Naive thymus-derived CD4-positive, alpha-beta T cell (primary cell): ENCODE measurements around the gene C11orf16. TPM values are rescaled to one million over a fixed set of nuclear protein-coding genes. Genes with fewer than 3 reads are reported as not detected.
"Not testable (repeated sequence)": the region's sequence is repeated elsewhere in the genome, so short reads cannot be mapped to it uniquely, and the experiment has no call there.

ENCODE experiments used
- ATAC-seq: fragments of 150-1000 bp; cut with Tn5 transposase; 2 replicates; pipeline ENCODE4 v1.10.0; 2021; ENCODE audit warnings: mild to moderate bottlenecking, moderate library complexity
- CTCF ChIA-PET: fragments of 350-600 bp; sonication (Branson Sonifier 250); formaldehyde crosslinking; loops from one replicate; lab custom pipeline; 2021; ENCODE audit warnings: antibody characterized with exemption; lab: Charles Lee
- POLR2A ChIA-PET: fragments of 350-600 bp; sonication (Branson Sonifier 250); formaldehyde crosslinking; loops from one replicate; lab custom pipeline; 2021; ENCODE audit warnings: antibody characterized with exemption, inconsistent platforms; lab: Charles Lee
- DNase-seq, 9 donors: peaks; one replicate each; pipeline versions ENCODE4 v3.0.0 to v3.0.0-alpha.2; 2020 to 2022; ENCODE audit warnings: mixed read lengths in 1 of 9
- H3K27ac ChIP-seq: one replicate; pipeline ENCODE4 v1.7.0; 2013; ENCODE audit warnings: mild to moderate bottlenecking, low read depth, low read length, moderate library complexity
- H3K27me3 ChIP-seq, 2 donors: one replicate each; pipeline ENCODE4 v1.7.0; 2013; ENCODE audit warnings: low read length in 2 of 2, mild to moderate bottlenecking in 2 of 2, moderate library complexity in 2 of 2; ENCODE audit not compliant: control insufficient read depth in 2 of 2, insufficient read depth in 2 of 2
- H3K36me3 ChIP-seq, 3 experiments: 1 replicate in 2 of 3; 2 replicates in 1 of 3; pipeline ENCODE4 v1.7.0; 2013; ENCODE audit warnings: low read length in 3 of 3, mild to moderate bottlenecking in 3 of 3, moderate library complexity in 1 of 3; ENCODE audit not compliant: insufficient read depth in 3 of 3, control insufficient read depth in 2 of 3
- H3K4me1 ChIP-seq, 2 donors: one replicate each; pipeline ENCODE4 v1.7.0; 2013; ENCODE audit warnings: low read length in 2 of 2, mild to moderate bottlenecking in 2 of 2, moderate library complexity in 1 of 2; ENCODE audit not compliant: control insufficient read depth in 2 of 2, insufficient read depth in 2 of 2
- H3K4me3 ChIP-seq: 2 replicates; pipeline ENCODE4 v1.7.0; 2013; ENCODE audit warnings: mild to moderate bottlenecking, low read length
- H3K9me3 ChIP-seq, 3 experiments: 1 replicate in 2 of 3; 2 replicates in 1 of 3; pipeline ENCODE4 v1.7.0; 2013; ENCODE audit warnings: low read length in 3 of 3; ENCODE audit not compliant: control insufficient read depth in 2 of 3
- H3K27ac Mint-ChIP-seq, 9 donors: one replicate each; pipeline ENCODE4 v1.8.0; 2020 to 2022; ENCODE audit warnings: mixed read lengths in 9 of 9, mild to moderate bottlenecking in 8 of 9, moderate library complexity in 5 of 9, inconsistent platforms in 2 of 9
- H3K27me3 Mint-ChIP-seq, 5 donors: one replicate each; pipeline ENCODE4 v1.8.0; 2021 to 2022; ENCODE audit warnings: mixed read lengths in 5 of 5, mild to moderate bottlenecking in 1 of 5
- H3K36me3 Mint-ChIP-seq, 5 donors: one replicate each; pipeline ENCODE4 v1.8.0; 2020 to 2022; ENCODE audit warnings: mixed read lengths in 5 of 5, mild to moderate bottlenecking in 3 of 5, inconsistent platforms in 1 of 5
- H3K4me1 Mint-ChIP-seq, 7 donors: one replicate each; pipeline ENCODE4 v1.8.0; 2020 to 2022; ENCODE audit warnings: mixed read lengths in 7 of 7, mild to moderate bottlenecking in 3 of 7, inconsistent platforms in 1 of 7
- H3K4me3 Mint-ChIP-seq, 10 donors: one replicate each; pipeline ENCODE4 v1.8.0; 2020 to 2022; ENCODE audit warnings: mild to moderate bottlenecking in 10 of 10, mixed read lengths in 10 of 10, moderate library complexity in 6 of 10, inconsistent platforms in 2 of 10
- H3K9me3 Mint-ChIP-seq, 11 donors: one replicate each; pipeline ENCODE4 v1.8.0; 2020 to 2022; ENCODE audit warnings: mixed read lengths in 11 of 11, mild to moderate bottlenecking in 4 of 11, inconsistent platforms in 1 of 11, moderate library complexity in 1 of 11
- intact Hi-C, 2 donors: fragments of 100-400 bp; cut with micrococcal nuclease; formaldehyde crosslinking; loops; one replicate each; pipeline ENCODE4 v1.15.1; 2023
- polyA plus RNA-seq, 2 donors: library from polyadenylated mRNA; unstranded; fragments of 300-500 nt; fragmentation: Illumina TruSeq; gene quantifications; one replicate each; pipeline ENCODE4 v1.2.3, GENCODE V29; 2021
- total RNA-seq, 6 experiments: library from RNA in 5 of 6; stranded (reverse) in 5 of 6; gene quantifications; 1 replicate in 5 of 6; 2 replicates in 1 of 6; pipeline ENCODE4 v1.2.3 and lab custom pipeline; 2021 to 2026

C11orf16 gene, protein sequence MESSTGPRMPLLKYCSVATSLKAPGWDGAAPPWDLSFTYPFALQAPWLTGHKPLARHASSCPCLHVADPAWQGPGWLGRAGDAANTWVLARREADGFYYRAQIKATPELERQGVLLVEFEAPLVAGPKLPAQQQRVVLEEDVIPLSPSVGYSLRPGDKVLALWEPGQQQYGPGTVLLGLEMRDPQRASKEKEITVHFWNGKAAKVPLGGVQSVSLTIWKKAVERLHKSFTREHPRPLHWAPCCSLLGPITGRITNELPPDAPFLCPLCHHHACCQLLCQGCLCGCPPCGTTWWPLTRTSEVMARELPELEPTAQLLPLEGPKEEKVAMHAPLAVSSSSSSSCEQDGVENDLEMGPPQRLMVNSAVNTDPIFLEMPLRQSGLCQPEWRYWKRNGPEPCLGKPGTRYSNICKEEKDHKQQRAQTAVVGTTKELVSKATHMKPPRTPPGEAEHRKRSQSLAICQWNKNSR
- total RNA-seq (not detected), polyA plus RNA-seq (not detected), total RNA-seq (lab: John Stamatoyannopoulos, UW) (not detected)

DNA sequence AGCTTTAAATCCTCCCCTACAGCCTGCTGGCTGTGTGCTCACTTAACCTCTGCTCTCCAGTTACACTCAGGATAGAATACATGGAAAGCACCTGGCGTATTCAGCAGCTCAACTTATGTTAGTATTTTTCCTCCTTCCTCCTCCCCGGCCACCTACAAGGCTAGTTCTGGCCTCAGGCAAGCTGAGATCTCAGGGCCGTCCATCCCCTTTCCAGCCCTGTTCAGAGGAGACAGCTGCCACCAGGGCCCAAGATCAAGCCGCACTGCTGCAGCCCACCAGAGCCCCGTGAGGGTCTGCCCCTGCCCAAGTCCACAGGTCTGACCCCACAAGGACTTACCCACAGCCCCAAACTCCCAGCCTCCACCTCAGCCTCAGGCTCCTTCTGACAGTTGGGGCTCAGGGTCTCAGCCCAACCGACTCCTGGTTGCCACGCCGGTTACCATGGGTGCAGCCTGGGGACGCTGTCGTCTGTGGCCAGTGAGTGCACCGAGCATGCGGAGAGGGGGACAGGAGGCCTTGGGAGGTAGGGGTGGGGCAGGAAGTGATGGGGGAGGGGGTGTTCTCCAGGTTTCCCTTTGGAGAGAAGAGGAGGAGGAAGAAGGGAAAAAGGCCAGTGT, at the start of gene C11orf16:
C11orf16 (minus strand) TSS at position 384 of the 617 bp plus-strand sequence. CDS start 639 bp downstream, outside the sequence.
- Histone ChIP-seq H3K4me3 (no peak within 1 kb of the TSS), H3K9me3 (no peaks in the 10 kb centered on the region), H3K4me1 (no peaks in the 10 kb centered on the region), H3K27me3 (no peaks in the 10 kb centered on the region), H3K36me3 (no peaks in the 10 kb centered on the region), H3K27ac (no peak within 1 kb of the TSS)
- peaks cover 0 to 8% (median 4%) of the 10 kb centered on the region in 7 donors for H3K4me1 Mint-ChIP-seq
- H3K36me3 Mint-ChIP-seq: no peaks in the 10 kb centered on the region
- H3K9me3 Mint-ChIP-seq: peaks cover 0 to 3% (median 0%) of the 10 kb centered on the region in 11 donors
- POLR2A ChIA-PET: interaction anchor here (0.6 kb wide), 1 partner anchor 17 kb away, joined by 3 read pairs; no protein-coding TSS in a partner anchor
- intact Hi-C loops: no loop called here
- H3K27me3 Mint-ChIP-seq: no peaks in the 10 kb centered on the region
- no peak within 1 kb of the TSS for H3K4me3 Mint-ChIP-seq
- DNase-seq: no peak
- H3K27ac Mint-ChIP-seq: no peak within 1 kb of the TSS
- CTCF ChIA-PET: no interaction called here
- no peak for ATAC-seq

DNA sequence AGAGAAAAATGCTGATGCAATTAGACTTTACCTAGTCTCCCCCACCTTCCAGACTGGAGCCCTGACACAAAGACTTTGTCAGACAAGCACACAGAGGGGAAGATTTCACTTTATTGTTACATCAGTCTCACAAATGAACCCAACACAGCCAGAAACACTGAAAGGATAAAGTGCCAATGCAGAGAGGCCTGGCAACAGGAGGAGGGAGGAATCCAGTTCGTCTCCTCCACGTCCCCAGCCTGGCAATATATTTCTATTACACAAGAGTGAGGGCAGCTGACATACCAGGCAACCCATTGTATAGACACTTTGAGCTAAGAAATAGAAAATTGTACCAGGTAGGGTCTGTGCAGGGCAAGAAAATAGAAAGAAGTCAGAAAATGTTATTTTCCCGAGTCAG, 47.7 kb upstream of the C11orf16 start:
- H3K4me3 Mint-ChIP-seq: no peak overlapping the region
- POLR2A ChIA-PET: no interaction called here
- no peak overlapping the region for H3K4me3 ChIP-seq
- ATAC-seq (no peak), DNase-seq (no peak)
- H3K36me3 Mint-ChIP-seq: no peaks in the 10 kb centered on the region
- no peaks in the 10 kb centered on the region for H3K36me3 ChIP-seq
- H3K9me3 ChIP-seq: no peaks in the 10 kb centered on the region
- intact Hi-C loops: no loop called here
- CTCF ChIA-PET: no interaction called here
- peaks cover 0 to 3% (median 0%) of the 10 kb centered on the region in 7 donors for H3K4me1 Mint-ChIP-seq
- no peaks in the 10 kb centered on the region for H3K27me3 ChIP-seq
- H3K27me3 Mint-ChIP-seq: no peaks in the 10 kb centered on the region
- H3K27ac Mint-ChIP-seq: no peak overlapping the region
- no peaks in the 10 kb centered on the region for H3K4me1 ChIP-seq
- no peak overlapping the region for H3K27ac ChIP-seq
- no peaks in the 10 kb centered on the region for H3K9me3 Mint-ChIP-seq

DNA sequence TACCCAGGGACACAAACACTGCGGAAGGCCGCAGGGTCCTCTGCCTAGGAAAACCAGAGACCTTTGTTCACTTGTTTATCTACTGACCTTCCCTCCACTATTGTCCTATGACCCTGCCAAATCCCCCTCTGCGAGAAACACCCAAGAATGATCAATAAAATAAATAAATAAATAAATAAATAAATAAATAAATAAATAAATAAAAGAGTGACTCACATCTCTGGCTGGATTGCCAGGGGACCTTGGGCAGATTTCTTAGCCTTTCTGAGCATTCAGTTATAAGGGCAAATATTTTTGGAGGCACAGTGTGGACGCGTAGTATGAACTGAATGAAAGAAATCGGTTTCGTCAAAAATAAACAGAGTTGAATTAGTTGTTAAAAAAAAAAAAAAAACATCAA, 46.6 kb upstream of the C11orf16 start:
- ATAC-seq, H3K4me3 Mint-ChIP-seq, CTCF ChIA-PET, H3K4me3 ChIP-seq, POLR2A ChIA-PET, H3K27me3 ChIP-seq, DNase-seq, H3K9me3 Mint-ChIP-seq, H3K27me3 Mint-ChIP-seq, H3K4me1 Mint-ChIP-seq, intact Hi-C loops, H3K4me1 ChIP-seq, H3K36me3 Mint-ChIP-seq, H3K36me3 ChIP-seq, H3K27ac ChIP-seq, H3K27ac Mint-ChIP-seq, H3K9me3 ChIP-seq: not testable (repeated sequence)

DNA sequence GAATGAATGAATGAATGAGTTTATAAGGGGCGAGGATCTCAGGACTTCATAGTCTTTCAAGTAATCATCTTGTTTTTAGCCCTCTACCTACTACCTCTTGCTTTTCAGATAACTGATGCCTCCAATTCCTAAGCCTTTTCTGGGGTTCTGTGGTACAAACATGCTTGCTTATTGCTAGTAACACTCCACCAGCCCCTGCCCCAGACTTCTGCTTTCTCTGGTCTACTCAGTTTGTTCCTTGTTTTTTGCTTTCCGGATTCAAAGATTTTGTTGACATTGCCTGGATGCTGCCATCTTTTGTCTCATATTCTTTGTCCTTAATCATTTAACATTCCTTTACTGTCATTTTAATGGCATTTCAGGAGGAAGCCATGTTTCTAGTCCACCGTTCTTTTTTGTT, 40.4 kb upstream of the C11orf16 start:
- intact Hi-C loops: no loop called here
- Mint-ChIP-seq H3K27ac (no peak overlapping the region), H3K9me3 (no peaks in the 10 kb centered on the region), H3K4me1 (no peaks in the 10 kb centered on the region), H3K36me3 (peaks cover 0 to 7% (median 0%) of the 10 kb centered on the region in 5 donors), H3K4me3 (no peak overlapping the region), H3K27me3 (no peaks in the 10 kb centered on the region)
- CTCF ChIA-PET: no interaction called here
- POLR2A ChIA-PET: interaction anchor here (1.1 kb wide), 1 partner anchor 9 kb away, joined by 7 read pairs; the partner anchor contains the start of gene TMEM9B
- no peaks in the 10 kb centered on the region for H3K36me3 ChIP-seq
- H3K4me1 ChIP-seq: no peaks in the 10 kb centered on the region
- no peaks in the 10 kb centered on the region for H3K9me3 ChIP-seq
- H3K27me3 ChIP-seq: no peaks in the 10 kb centered on the region
- DNase-seq (no peak), ATAC-seq (no peak)
- H3K4me3 ChIP-seq: no peak overlapping the region
- no peak overlapping the region for H3K27ac ChIP-seq

DNA sequence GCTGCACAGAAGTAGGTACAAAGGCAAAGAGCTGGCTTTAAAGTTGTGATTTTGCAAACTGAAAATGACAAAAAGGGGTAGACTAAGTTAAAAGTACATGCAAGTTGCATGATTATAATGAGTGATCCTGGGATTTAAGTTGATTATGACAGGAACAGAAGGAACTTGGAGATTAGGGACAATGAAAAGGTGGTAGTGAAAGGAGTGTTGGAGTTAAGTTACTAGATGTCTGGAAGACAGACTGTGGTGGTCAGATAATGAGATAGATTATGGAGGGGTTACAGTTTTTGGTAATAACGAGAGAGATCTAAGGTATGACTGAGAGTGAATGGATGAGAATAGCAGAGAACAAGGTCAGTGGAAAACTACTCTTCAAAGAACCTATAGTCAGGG, 39.2 kb upstream of the C11orf16 start:
- intact Hi-C loops: no loop called here
- no peaks in the 10 kb centered on the region for H3K9me3 Mint-ChIP-seq
- H3K36me3 ChIP-seq: no peaks in the 10 kb centered on the region
- H3K27me3 ChIP-seq: no peaks in the 10 kb centered on the region
- H3K4me1 Mint-ChIP-seq: no peaks in the 10 kb centered on the region
- DNase-seq (no peak), ATAC-seq (no peak)
- H3K27ac ChIP-seq: no peak overlapping the region
- ChIA-PET POLR2A (interaction anchor here (1.1 kb wide), 1 partner anchor 8 kb away, joined by 7 read pairs; the partner anchor contains the start of gene TMEM9B), CTCF (interaction anchor here (1.1 kb wide), 1 partner anchor 13 kb away, joined by 4 read pairs; no protein-coding TSS in a partner anchor)
- no peak overlapping the region for H3K4me3 Mint-ChIP-seq
- H3K9me3 ChIP-seq: no peaks in the 10 kb centered on the region
- no peak overlapping the region for H3K27ac Mint-ChIP-seq
- H3K4me1 ChIP-seq: no peaks in the 10 kb centered on the region
- no peak overlapping the region for H3K4me3 ChIP-seq
- peaks cover 0 to 7% (median 4%) of the 10 kb centered on the region in 5 donors for H3K36me3 Mint-ChIP-seq
- H3K27me3 Mint-ChIP-seq: no peaks in the 10 kb centered on the region

DNA sequence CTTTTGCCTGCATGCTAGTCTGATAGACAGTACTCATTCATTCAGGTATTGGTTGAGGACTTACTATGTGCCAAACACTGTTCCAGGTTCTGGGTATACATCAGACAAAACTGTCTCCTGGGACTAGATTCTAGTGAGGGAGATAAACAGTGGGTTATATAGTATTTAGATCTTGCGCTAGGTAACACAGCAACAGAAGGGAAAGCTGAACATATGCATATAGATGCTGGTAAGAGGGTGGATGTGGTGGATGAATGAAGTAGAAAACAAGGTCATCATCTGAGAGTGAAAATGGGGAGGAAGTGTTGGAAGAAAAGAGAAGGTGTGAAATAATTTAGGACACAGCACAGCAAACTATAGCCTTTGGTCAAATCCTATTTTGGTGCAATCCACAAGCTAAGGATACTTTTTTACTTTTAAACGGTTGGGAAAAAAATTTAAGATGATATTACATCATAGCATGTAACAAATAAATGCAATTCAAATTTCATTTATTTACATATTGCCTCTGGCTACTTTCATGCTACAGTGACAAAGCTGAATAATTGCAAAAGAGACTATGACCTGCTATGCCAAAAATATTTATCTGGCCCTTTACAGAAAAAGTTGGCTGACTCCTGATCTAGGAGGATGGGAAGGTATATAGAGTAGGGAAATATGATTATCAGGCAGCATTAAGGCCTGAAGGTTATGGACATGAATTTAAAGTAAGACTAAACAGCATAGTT, 38.6 kb upstream of the C11orf16 start:
- H3K27me3 Mint-ChIP-seq: no peaks in the 10 kb centered on the region
- Histone ChIP-seq H3K4me3 (no peak overlapping the region), H3K27ac (no peak overlapping the region), H3K27me3 (no peaks in the 10 kb centered on the region), H3K36me3 (no peaks in the 10 kb centered on the region), H3K4me1 (no peaks in the 10 kb centered on the region), H3K9me3 (no peaks in the 10 kb centered on the region)
- H3K4me3 Mint-ChIP-seq: no peak overlapping the region
- no peak overlapping the region for H3K27ac Mint-ChIP-seq
- intact Hi-C loops: no loop called here
- H3K9me3 Mint-ChIP-seq: no peaks in the 10 kb centered on the region
- no peak for ATAC-seq
- H3K36me3 Mint-ChIP-seq: peaks cover 0 to 7% (median 4%) of the 10 kb centered on the region in 5 donors
- DNase-seq: no peak
- ChIA-PET CTCF (interaction anchor here (1.1 kb wide), 1 partner anchor 12 kb away, joined by 4 read pairs; no protein-coding TSS in a partner anchor), POLR2A (no interaction called here)
- H3K4me1 Mint-ChIP-seq: peaks cover 0 to 3% (median 0%) of the 10 kb centered on the region in 7 donors
